CD4-positive, alpha-beta T cell (primary cell): Measurements from ENCODE around the gene ADK. TPM values are rescaled to one million over a fixed set of nuclear protein-coding genes. Genes with fewer than 3 reads are reported as not detected.

Experiments
- ATAC-seq: fragments of 200-7000 bp; cut with Tn5 transposase; one replicate; pipeline ENCODE4 v1.10.0; 2022; ENCODE audit warnings: mild to moderate bottlenecking; ENCODE audit not compliant: poor library complexity
- CTCF ChIA-PET: fragments of 350-600 bp; sonication (Branson Sonifier 250); formaldehyde crosslinking; loops from one replicate; lab custom pipeline; 2021; ENCODE audit warnings: antibody characterized with exemption, inconsistent platforms; lab: Charles Lee
- POLR2A ChIA-PET: fragments of 350-600 bp; sonication (Branson Sonifier 250); formaldehyde crosslinking; loops from one replicate; lab custom pipeline; 2021; ENCODE audit warnings: antibody characterized with exemption, inconsistent platforms; lab: Charles Lee
- DNase-seq, 14 experiments: peaks; one replicate each; pipeline ENCODE4 v3.0.0-alpha.2; 2013 to 2020; ENCODE audit warnings: mixed read lengths in 2 of 14
- H3K27ac ChIP-seq, 2 donors: one replicate each; pipeline versions ENCODE4 v1.5.1 to v1.7.0; 2013; ENCODE audit warnings: low read length in 2 of 2, low read depth in 1 of 2, mild to moderate bottlenecking in 1 of 2
- H3K27me3 ChIP-seq, 2 experiments: 1 replicate in 1 of 2; 2 replicates in 1 of 2; pipeline versions ENCODE4 v1.6.1 to v1.7.0; 2013; ENCODE audit warnings: low read length in 2 of 2, control low read depth in 1 of 2, mild to moderate bottlenecking in 1 of 2, moderate library complexity in 1 of 2; ENCODE audit not compliant: insufficient read depth in 2 of 2, control insufficient read depth in 1 of 2
- H3K36me3 ChIP-seq: one replicate; pipeline ENCODE4 v1.6.1; 2013; ENCODE audit warnings: low read length, control low read depth; ENCODE audit not compliant: insufficient read depth
- H3K4me1 ChIP-seq: one replicate; pipeline ENCODE4 v1.6.1; 2013; ENCODE audit warnings: low read length, control low read depth; ENCODE audit not compliant: insufficient read depth
- H3K4me3 ChIP-seq: one replicate; pipeline ENCODE4 v1.5.1; 2013; ENCODE audit warnings: mild to moderate bottlenecking, low read length, moderate library complexity
- H3K9me3 ChIP-seq, 2 experiments: 1 replicate in 1 of 2; 2 replicates in 1 of 2; pipeline versions ENCODE4 v1.6.1 to v1.7.0; 2013; ENCODE audit warnings: low read length in 2 of 2, mild to moderate bottlenecking in 2 of 2, control low read depth in 1 of 2, moderate library complexity in 1 of 2; ENCODE audit not compliant: control insufficient read depth in 1 of 2, insufficient read depth in 1 of 2
- H3K27ac Mint-ChIP-seq: one replicate; pipeline ENCODE4 v1.8.0; 2020; ENCODE audit warnings: mixed read lengths
- H3K27me3 Mint-ChIP-seq: one replicate; pipeline ENCODE4 v1.8.0; 2021; ENCODE audit warnings: mixed read lengths
- H3K36me3 Mint-ChIP-seq: one replicate; pipeline ENCODE4 v1.8.0; 2021; ENCODE audit warnings: low read depth, mixed read lengths
- H3K4me1 Mint-ChIP-seq: one replicate; pipeline ENCODE4 v1.8.0; 2021; ENCODE audit warnings: low read depth, mixed read lengths
- H3K4me3 Mint-ChIP-seq: one replicate; pipeline ENCODE4 v1.8.0; 2020; ENCODE audit warnings: mild to moderate bottlenecking, mixed read lengths
- H3K9me3 Mint-ChIP-seq: one replicate; pipeline ENCODE4 v1.8.0; 2020; ENCODE audit warnings: mixed read lengths
- intact Hi-C, 2 experiments: fragments of 100-400 bp; cut with DNase I in 1 of 2; cut with micrococcal nuclease in 1 of 2; formaldehyde crosslinking; loops; one replicate each; pipeline versions ENCODE4 v1.15.1 to v1.9.0; 2023 to 2025; cut with DNase I, micrococcal nuclease
- total RNA-seq, 174 experiments: library from RNA in 2 of 174; stranded (reverse) in 2 of 174; gene quantifications; one replicate each; pipeline ENCODE4 v1.2.3 and lab custom pipeline; 2021 to 2026
- TF ChIP-seq, protein P1 (sequence below): fragments of 200-600 bp; IDR thresholded peaks from one replicate; pipeline ENCODE4 v1.8.0; 2022; ENCODE audit warnings: antibody characterized with exemption, mild to moderate bottlenecking

The ADK gene
- total RNA-seq, 2 experiments from 2014 or later = 15.3 to 17.6 TPM

DNA sequence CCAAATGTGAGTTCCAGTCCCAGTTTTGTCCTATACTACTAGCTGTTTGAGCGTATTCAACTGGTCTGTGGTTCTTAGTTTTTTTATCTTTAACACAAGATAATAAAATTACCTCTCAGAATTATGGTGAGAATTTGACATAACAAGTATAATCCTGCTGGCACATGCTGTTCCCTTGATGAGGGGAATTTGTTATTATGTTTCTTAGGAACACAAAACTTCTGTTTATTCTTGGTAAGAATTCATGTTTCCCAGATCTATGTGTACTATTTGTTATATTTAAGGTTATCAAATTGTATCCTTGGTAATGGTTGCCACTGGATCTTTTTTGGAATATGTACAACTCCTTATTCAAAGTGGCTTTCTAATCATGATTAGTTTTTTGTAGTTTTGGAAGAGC lies 335.6 kb downstream of the ADK start:
- H3K4me3 Mint-ChIP-seq = no peak overlapping the region
- no peak for ATAC-seq
- H3K36me3 ChIP-seq = no peaks in the 10 kb centered on the region

DNA sequence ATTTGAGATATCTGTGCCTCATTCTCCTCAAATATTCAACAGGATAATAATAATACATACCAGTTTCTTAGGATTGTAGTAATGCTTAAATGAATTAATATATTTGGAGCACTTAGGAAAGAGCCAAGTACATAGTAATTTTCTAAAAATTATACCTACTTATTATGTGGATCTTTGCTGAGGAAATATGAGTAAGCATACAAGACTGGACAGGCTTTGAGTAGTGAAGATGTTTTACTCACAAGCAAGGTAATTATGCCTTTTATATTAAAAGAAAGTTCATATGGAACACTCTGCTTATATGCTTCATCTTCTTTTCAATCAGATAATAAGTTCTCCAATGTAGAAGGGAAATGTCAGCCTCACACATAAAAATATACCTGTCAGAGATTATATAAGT lies 337.9 kb downstream of the ADK start:
- CTCF ChIA-PET = no interaction called here
- Mint-ChIP-seq H3K4me1 (peaks cover 4% of the 10 kb centered on the region), H3K36me3 (no peaks in the 10 kb centered on the region), H3K4me3 (no peak overlapping the region), H3K9me3 (no peaks in the 10 kb centered on the region), H3K27me3 (no peaks in the 10 kb centered on the region), H3K27ac (no peak overlapping the region)
- no peaks in the 10 kb centered on the region for H3K36me3 ChIP-seq
- intact Hi-C loops = no loop called here
- POLR2A ChIA-PET = no interaction called here
- ATAC-seq (no peak), DNase-seq (no peak)
- no peaks in the 10 kb centered on the region for H3K27me3 ChIP-seq
- H3K4me1 ChIP-seq = no peaks in the 10 kb centered on the region
- no peak overlapping the region for H3K27ac ChIP-seq
- TF ChIP-seq, protein P1, sequence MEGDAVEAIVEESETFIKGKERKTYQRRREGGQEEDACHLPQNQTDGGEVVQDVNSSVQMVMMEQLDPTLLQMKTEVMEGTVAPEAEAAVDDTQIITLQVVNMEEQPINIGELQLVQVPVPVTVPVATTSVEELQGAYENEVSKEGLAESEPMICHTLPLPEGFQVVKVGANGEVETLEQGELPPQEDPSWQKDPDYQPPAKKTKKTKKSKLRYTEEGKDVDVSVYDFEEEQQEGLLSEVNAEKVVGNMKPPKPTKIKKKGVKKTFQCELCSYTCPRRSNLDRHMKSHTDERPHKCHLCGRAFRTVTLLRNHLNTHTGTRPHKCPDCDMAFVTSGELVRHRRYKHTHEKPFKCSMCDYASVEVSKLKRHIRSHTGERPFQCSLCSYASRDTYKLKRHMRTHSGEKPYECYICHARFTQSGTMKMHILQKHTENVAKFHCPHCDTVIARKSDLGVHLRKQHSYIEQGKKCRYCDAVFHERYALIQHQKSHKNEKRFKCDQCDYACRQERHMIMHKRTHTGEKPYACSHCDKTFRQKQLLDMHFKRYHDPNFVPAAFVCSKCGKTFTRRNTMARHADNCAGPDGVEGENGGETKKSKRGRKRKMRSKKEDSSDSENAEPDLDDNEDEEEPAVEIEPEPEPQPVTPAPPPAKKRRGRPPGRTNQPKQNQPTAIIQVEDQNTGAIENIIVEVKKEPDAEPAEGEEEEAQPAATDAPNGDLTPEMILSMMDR = no peak
- no peak overlapping the region for H3K4me3 ChIP-seq
- H3K9me3 ChIP-seq = no peaks in the 10 kb centered on the region

More for the DNA sequence above, 335.6 kb downstream of the ADK start:
- no peaks in the 10 kb centered on the region for H3K4me1 ChIP-seq
- no peak overlapping the region for H3K27ac ChIP-seq
- Mint-ChIP-seq H3K36me3 (peaks cover 20% of the 10 kb centered on the region), H3K4me1 (peaks cover 2% of the 10 kb centered on the region), H3K27ac (no peak overlapping the region), H3K27me3 (no peaks in the 10 kb centered on the region), H3K9me3 (no peaks in the 10 kb centered on the region)
- H3K27me3 ChIP-seq = no peaks in the 10 kb centered on the region
- peaks cover 0 to 8% of the 10 kb centered on the region in 2 experiments for H3K9me3 ChIP-seq
- H3K4me3 ChIP-seq = no peak overlapping the region
- DNase-seq = no peak
- ChIA-PET CTCF (no interaction called here), POLR2A (no interaction called here)
- intact Hi-C loops = no loop called here
- TF ChIP-seq, protein P1 = no peak

DNA sequence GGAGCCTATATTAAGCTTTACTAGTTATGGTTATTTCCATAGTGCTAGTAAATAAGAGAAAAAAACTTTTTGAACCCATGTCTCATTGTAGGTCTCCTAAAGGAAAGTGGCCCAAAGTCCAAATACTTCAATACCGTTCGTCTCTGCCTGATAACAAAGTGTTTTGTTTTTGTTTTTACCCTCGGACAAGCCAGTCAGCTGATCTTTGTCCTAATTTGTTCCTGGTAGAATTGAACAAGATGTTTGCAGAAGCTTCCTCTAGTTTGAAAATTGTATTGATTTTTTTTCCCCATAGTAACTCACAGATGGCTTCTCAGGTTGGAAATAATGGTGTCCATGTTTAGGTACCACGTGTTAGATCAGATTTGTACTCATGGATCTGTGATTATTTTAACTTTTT lies 339.5 kb downstream of the ADK start:
- Histone ChIP-seq H3K4me3 (no peak overlapping the region), H3K4me1 (no peaks in the 10 kb centered on the region), H3K9me3 (no peaks in the 10 kb centered on the region), H3K27ac (no peak overlapping the region), H3K27me3 (no peaks in the 10 kb centered on the region), H3K36me3 (no peaks in the 10 kb centered on the region)
- intact Hi-C loops = no loop called here
- no peak overlapping the region for H3K4me3 Mint-ChIP-seq
- no peaks in the 10 kb centered on the region for H3K27me3 Mint-ChIP-seq
- TF ChIP-seq, protein P1 = no peak
- H3K4me1 Mint-ChIP-seq = peaks cover 4% of the 10 kb centered on the region
- H3K9me3 Mint-ChIP-seq = no peaks in the 10 kb centered on the region
- CTCF ChIA-PET = no interaction called here
- POLR2A ChIA-PET = no interaction called here
- no peak for ATAC-seq
- DNase-seq = no peak
- peaks cover 9% of the 10 kb centered on the region for H3K36me3 Mint-ChIP-seq
- H3K27ac Mint-ChIP-seq = no peak overlapping the region
